ENCODE data around the gene TNNI3K.

DNA sequence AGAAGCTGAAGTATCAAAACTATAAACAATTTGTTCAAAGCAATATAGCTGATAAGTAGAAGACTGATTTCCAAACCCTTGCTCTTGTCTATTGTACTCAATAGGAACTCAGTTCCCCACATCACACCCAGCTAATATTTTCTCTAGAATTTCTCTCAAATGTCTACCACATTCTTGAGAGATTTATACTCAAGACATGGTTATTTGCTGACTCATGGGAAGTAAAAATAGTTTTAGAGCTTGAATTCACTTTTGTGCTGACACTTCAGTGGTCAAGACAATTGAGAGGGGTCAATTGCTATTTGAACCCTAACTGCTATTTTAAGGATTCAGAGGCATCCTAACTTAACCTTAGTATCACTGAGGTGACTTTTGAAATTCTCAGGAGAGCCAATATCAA, 99.0 kb downstream of the TNNI3K start:
- TF ChIP-seq, protein P1, sequence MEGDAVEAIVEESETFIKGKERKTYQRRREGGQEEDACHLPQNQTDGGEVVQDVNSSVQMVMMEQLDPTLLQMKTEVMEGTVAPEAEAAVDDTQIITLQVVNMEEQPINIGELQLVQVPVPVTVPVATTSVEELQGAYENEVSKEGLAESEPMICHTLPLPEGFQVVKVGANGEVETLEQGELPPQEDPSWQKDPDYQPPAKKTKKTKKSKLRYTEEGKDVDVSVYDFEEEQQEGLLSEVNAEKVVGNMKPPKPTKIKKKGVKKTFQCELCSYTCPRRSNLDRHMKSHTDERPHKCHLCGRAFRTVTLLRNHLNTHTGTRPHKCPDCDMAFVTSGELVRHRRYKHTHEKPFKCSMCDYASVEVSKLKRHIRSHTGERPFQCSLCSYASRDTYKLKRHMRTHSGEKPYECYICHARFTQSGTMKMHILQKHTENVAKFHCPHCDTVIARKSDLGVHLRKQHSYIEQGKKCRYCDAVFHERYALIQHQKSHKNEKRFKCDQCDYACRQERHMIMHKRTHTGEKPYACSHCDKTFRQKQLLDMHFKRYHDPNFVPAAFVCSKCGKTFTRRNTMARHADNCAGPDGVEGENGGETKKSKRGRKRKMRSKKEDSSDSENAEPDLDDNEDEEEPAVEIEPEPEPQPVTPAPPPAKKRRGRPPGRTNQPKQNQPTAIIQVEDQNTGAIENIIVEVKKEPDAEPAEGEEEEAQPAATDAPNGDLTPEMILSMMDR (IDR thresholded peaks at IDR 0.05), result no peak
- TF ChIP-seq POLR2A (IDR thresholded peaks at IDR 0.05) (no peak), POLR2AphosphoS5 (IDR thresholded peaks at IDR 0.05; ENCODE audit: insufficient read depth in 1 of 2, low read depth in 1 of 2) (no peak)
